DMS153 (cell line): ENCODE data around the gene RABL6.
"Not testable (repeated sequence)": the region's sequence is repeated elsewhere in the genome, so short reads cannot be mapped to it uniquely, and the experiment has no call there.

Source experiments
- DNase-seq: peaks from one replicate; lab custom pipeline; 2025; lab: John Stamatoyannopoulos, UW

The RABL6 gene

DNA sequence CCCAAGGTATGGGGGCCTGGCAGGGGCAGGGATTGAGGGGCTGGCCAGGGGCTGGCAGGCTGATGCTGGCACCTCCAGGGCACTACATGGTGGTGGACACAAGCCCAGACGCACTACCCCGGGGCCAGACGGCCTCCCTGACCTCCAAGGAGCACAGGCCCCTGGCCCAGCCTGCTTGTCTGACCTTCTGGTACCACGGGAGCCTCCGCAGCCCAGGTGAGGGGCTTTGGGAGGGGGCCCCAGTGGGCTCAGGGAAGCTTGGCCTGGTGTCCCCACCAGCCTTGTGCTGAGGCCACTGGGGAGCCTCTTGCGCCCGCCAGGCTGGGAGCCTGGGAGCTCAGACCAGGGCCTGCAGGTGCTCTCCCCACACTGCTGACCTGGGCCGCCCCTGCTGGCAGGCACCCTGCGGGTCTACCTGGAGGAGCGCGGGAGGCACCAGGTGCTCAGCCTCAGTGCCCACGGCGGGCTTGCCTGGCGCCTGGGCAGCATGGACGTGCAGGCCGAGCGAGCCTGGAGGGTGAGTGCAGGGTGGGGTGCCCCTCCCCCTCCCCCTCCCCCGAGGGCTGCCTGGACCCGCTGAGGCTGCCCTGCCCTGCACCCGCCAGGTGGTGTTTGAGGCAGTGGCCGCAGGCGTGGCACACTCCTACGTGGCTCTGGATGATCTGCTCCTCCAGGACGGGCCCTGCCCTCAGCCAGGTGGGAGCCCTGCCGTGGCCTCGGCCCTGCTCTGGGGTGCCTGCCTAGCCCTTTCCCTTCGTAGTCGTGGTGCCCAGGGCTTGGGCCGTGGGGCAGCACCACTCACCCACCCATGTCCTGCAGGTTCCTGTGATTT lies 50.0 kb downstream of the RABL6 start:
- DNase-seq = no peak

DNA sequence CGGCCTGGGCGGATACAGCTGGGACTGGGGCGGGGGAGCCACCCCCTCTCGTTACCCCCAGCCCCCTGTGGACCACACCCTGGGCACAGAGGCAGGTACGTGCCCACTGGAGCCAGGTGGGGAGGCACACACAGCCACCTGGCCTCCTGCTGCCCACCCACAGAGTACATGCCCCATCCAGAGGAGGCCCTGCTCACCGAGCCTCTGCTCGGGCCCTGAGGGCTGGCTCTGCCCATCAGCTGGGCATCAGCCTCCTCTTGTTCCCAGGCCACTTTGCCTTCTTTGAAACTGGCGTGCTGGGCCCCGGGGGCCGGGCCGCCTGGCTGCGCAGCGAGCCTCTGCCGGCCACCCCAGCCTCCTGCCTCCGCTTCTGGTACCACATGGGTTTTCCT lies 50.7 kb downstream of the RABL6 start:
- DNase-seq = no peak

DNA sequence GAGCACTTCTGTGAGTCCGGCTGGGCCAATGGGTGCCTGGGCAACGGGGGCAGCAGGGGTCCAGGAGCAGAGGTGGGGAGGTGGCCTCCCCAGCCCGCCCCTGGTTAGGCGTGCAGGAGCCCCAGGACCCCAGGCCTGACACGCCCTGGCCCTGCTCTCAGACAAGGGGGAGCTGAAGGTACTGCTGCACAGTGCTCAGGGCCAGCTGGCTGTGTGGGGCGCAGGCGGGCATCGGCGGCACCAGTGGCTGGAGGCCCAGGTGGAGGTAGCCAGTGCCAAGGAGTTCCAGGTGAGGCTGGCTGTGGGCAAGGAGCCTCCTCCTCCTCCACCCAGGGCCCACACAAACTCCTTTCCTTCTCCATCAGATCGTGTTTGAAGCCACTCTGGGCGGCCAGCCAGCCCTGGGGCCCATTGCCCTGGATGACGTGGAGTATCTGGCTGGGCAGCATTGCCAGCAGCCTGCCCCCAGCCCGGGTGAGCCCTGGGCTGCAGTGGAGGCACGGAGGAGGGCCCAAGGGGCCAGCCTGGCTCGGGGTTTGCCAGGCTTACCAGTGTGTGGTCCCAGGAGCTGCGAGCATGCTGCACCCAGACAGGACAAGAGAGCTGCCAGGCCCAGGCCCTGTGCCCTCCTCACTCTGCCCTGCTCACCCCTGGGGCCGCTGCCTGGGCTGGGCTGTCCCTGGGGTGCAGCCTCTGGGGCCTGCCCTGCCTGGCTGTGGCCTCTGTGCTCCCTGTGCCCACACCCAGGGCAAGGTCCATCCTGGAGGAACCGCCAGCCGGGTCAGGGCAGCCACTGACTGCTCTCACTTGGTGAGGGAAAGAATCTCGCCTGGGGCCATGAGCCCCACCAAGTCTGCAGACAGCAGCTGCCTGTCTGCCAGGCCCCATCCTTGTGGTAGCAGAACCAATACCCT lies 51.4 kb downstream of the RABL6 start:
- DNase-seq = no peak

DNA sequence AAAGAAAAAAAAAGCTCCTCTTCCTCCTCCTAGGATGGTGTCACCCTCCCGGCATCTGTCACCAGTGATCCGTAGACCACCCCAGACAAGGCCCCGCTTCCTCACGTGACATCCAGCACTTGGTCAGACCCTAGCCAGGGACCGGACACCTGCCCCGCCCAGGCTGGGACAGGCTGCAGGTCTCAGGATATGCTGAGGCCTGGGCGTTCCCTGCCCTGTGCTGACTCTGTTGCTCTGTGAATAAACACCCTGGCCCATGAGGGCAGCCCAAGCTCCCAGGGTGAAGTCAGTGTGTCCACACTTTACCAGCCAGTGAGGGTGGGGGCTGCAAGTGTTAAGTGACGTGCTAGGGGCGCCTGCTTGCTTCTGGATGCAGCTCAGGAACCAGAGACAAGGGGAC lies 52.8 kb downstream of the RABL6 start:
- no peak for DNase-seq

DNA sequence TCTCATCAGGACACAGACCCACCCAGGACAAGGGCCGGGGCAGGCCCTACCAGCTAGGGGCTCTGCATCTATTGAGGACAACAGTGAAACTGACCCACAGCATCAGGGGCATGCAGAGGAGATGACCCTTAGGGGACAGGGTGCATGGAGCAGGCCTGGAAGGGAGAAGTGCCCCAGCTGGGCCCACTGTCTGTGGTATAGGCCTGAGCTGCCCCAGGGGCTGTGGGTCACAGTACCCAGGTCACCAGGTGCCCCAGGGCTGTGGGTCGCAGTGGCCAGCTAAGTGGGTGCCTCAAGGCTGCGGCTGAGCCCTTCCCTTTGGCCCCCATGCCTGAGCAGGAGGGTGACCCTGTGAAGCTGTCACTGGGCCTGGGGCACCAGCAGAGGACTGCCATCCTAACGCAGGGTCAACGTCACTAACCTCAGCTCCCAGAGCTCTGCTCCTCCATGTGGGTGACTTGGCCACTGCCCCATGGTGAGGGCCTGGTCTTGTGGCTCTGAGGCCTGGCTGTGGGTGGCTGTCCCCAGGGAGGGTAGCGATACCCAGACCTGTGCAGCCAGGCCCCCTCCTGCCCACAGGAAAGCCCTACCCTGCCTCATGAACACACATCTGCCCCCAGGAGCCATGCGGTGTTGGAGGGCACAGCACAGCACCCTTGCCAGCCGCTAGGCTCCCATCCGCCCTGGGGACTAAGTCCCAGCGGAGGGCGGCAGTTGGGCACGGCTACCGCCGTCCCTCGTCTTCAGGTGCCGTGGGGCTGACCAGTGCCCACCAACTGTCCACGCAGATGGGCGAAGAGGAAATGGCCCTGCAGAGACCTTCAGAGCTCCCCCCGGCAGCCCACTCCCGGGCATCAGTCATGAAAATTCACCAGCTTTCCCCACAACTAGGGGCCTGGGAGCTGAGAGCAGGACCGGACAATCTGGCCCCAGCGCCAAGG lies 53.5 kb downstream of the RABL6 start:
- DNase-seq = no peak

DNA sequence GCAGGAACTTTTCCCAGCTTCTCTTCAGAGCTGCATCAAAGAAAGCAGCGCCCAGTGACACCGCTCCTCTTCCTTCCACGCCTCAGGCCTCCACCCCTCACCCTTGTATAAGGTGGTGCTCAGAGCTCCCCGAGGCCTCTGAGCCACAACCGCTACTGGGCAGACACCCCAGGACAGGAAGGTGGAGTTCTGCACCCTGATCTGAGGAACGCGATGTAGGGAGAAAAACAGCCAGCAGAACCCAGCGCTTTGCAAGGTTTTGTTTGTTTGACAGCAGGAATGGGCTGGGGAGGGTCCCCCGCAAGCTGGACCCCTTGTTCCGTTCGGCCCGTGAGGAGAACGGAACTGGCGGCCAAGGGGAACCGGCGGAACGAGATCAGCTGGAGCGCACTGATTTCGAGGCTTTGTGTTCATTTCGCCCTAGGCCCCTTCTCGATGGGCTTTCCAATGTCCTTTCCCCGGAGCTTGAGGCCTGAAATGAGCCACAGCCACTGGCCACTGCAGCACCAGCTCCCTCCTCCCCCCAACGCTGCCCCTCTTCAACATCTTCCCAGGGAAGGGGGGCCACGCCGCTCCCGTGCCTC lies 54.2 kb downstream of the RABL6 start:
- no peak for DNase-seq

DNA sequence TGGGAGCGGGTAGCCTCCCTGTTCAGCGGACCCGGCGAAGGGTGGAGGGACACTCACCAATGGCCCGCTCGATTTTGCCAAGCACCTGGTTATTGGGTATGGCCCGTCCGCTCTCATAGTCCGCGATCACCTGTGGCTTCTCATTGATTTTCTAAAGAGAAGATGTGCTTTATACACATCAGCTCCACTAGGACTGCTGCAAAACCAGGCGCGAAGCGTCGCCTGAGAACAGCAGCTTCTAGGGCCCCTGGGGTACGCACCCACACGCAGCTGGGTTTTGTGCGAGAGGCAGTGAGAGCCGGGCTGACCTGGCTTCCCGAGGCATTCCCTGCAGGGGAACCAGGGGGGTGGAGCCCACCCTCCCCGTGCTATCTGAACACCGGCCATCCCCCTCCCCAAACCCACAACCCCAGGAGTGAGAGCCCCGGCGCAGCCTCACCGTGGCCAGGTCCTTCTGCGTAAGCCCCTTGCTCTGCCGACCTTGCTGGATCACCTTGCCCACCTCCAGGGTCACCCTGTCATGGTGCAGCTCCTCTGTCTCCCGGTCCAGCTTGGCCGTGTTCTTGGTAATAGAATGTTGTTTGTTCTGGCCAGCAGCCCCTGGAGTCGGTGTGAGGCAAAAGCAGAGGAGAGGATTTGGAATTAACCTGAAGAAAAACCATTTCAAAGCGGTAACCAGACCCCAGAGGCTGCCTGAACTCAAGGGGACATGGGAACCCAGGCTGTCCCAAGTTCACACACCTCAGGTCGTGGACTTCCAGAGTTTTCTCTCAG lies 55.3 kb downstream of the RABL6 start:
- DNase-seq = no peak

DNA sequence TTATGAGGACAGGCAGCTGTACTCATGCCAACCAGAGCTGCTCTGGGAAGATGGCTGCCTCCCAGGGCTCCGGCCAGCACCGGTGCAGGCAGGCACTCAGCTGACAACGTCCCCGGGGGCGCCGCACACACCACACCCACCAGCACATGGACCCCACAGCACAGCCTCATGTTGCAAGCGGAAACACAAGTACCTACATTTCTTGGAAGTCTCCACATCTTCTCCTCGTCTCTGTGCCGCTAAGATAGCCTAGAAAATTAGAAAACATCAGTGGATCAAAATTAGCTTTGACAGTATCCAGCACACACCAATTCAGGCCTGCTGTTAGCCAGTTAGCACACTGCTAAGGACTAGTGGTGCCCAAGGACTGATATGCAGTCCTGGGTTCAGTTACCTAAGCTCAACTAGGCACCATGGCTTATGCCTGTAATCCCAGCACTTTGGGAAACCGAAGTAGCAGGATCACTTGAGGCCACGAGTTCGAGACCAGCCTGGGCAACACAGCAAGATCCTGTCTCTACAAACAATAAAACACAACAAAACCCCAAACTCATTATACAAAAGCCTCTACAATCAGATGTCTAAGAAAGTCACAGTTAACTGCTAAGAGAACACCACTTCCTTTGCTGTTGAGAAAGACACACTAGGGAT lies 56.0 kb downstream of the RABL6 start:
- no peak for DNase-seq

DNA sequence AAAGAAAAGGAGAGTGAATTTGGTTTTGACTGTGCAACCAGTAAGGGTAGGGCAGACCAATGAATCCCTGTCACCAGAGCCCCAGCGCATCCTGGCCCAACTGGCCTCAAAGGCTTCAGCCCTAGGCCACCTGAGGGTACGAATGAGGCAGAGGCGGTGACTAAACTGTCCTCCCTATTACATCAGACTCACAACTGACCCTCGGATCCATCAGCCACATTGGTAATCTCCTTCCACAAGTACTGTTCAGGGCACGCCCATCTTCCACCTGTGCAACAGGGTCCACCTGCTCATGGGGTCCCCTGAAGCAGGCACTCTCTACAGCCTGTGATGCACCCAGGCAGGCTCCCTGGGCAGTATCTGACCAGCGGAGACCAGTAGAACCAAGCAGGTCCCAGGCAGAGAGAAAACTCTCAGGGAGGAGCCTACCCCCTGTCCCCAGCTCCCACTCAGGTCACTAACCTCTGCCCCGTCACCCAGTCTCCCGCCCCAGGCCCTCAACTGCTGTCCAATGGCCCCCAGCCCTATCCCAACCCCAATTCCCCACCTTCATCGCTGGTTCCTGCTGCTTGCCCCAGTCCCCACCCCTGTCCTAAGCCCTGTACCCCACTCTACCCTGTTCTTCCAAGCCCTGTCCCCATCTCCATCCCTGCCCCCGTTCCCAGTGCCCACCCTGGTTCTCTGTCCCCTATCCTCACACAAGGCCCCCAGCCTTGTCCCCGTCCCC lies 57.5 kb downstream of the RABL6 start:
- DNase-seq = no peak

DNA sequence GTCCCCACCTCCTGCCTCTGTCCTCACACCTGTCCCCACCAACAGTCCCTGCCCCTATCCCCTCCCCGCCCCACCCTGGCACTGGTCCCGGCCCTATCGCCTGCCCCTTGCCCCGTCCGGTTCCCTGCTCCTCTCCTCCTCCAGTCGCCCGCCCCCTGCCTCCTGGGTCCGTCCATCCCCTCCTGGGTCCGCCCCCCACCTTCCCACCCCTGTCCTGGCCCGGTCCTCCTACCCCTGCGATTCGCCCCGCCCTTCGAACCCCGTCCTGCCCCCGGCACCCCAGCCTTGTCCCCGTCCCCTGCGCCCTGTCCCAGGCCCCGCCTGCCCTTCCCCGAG lies 58.0 kb downstream of the RABL6 start:
- no peak for DNase-seq

DNA sequence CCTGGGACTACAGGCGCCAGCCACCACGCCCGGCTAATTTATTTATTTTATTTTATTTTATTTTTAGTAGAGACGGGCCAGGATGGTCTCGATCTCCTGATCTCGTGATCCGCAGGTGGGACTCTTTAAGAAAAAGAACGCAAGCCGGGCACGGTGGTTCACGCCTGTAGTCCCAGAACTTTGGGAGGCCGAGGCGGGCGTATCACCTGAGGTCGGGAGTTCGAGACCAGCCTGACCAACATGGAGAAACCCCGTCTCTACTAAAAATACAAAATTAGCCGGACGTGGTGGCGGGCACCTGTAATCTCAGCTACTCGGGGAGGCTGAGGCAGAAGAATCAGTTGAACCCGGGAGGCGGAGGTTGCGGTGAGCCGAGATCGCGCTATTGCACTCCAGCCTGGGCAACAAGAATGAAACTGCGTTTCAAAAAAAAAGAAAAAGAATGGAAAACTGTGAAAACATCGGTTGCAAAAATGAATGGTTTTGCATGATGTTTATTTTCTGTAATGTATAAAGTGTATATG lies 59.2 kb downstream of the RABL6 start:
- DNase-seq = not testable (repeated sequence)

DNA sequence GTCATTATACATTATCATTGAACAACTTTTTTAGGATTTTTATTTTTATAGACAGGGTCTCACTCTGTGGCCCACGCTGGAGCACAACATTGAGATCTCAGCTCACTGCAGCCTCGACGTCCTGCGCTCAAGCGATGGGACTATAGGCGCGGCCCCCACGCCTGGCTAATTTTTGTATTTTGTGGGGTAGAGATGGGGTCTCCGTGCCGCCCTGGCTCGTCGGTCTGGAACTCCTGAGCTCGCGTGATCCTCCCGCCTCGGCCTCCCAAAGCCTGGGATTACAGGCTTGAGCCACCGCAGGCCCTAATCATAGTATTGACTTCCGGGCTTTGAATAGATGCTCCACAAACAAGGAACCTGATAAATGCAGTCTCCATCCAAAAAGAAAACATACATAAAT lies 59.7 kb downstream of the RABL6 start:
- no peak for DNase-seq

DNA sequence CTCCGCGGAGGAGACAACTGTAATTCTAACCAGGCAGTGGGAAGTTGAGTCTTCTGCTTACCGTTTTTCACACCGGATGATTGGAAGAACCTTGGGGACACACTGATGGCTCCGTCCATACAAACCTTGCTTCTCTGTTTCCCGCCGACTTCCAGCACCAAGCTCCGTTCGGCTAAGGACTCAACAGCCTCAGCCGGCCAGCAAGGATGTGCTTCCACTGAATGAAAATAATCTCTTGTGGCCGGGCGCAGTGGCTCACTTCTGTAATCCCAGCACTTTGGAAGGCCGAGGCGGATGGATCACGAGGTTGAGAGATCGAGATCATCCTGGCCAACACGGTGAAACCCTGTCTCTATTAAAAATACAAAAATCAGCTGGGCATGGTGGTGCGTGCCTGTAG lies 60.2 kb downstream of the RABL6 start:
- DNase-seq = no peak

DNA sequence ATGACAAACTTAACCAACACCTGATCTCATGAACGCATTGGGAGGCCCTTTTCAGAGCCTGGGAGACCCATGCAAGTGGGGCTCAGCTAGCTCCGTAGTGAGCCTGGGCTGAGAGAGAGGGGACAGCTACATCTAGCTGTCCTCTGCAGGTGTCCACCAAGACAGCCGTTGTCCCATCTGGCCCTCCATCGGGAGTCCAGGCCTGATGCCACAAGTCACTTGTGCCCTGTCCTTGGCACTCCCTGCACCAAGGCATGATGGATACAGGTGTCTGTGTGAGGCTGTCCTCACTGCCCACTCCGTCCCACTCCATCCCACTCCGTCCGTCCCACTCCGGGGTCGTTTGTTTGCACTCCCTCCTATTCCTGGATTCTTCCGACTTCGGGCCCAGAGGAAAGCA lies 60.9 kb downstream of the RABL6 start:
- DNase-seq = no peak

DNA sequence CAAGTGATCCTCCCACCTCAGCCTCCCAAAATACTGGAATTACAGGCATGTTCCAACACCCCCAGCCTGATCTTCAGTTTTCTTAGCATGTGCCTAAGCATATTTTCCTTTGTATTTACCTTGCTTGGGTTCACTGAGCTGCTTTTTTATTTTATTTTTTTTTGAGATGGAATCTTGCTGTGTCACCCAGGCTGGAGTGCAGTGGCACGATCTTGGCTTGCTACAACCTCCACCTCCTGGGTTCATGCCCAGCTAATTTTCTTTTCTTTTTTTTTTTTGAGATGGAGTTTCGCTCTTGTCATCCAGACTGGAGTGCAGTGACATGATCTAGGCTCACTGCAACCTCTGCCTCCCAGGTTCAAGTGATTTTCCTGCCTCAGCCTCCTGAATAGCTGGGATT lies 61.9 kb downstream of the RABL6 start:
- DNase-seq = not testable (repeated sequence)

DNA sequence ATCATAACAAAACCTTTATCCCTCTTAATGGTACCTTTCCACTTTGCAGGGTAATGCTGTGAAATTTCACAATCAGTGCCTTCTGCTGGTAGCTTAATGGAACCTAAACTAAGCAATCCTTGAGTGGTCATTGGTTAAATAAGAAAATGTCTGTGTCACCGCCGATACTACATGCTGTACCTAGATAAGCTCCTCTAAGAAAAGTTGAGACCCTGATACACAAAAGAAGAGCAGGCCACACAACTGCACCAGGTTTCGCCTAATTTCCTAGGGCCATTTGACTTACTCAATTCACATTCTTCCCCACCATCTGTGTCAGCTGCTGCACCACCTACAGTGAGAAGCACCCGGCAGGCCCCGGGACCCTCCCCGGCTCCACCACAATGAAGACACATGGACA lies 67.4 kb downstream of the RABL6 start:
- DNase-seq = no peak

DNA sequence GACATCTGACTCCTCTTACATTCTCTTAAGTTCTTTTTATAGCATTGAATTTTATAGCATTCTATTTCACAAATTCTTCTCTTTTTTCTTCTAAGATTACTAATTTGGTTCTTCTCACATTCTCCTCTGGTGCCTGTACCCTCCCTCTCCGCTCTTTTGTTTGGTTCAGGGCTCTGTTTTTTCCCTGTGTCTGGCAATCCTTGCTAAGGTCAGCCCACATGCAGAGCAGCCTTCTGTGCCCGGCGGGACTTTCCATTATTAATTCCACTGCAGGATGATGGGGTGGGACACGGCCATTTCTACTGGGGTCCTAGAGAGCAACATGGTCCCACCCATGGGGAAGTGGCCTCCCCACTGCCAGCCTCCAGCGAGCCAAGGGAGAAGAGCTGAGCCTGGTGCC lies 68.7 kb downstream of the RABL6 start:
- DNase-seq = no peak

DNA sequence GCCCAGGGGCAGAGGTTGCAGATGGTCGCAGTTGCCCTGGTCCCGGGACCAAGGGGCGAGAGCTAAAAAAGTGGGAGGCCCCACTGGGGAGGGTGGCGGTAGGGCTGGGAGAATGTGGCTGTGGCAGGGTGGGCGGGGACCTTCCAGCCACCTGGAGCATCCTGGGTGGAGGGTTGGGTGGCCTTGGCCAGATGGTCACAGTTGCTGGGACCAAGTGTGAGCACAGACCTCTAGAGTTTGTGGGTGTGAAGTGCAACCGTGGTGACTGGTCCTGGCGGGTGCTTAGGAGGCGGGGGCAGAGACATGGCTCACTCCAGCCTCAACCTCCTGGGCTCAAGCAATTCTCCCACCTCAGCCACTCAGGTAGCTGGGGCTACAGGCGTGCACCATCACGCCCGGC lies 72.9 kb downstream of the RABL6 start:
- DNase-seq = no peak

DNA sequence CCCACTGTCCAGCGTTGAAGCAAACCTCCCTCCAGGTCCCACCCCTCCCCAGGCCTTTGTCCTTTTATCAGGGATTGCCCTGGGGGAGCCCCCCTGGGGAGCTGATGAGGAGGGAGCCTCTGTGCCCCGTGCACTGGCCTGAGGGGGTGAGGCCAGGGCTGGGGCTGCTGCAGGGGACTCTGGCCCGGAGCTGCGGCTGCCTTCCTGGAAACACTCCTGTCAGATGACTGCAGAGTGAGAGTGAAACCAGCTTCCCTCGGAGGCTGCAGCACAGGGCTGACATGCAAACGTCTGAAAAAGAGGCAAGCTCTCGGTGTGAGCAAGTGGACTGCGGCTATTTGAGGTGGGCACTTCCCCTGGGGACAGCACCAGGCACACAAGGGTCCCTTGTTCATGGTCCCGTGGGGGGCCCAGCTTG lies 74.0 kb downstream of the RABL6 start:
- no peak for DNase-seq
